Calu3 (cell line): ENCODE results near the gene PLXNA4. TPM values are rescaled to one million over a fixed set of nuclear protein-coding genes. Genes with fewer than 3 reads are reported as not detected.

Experiments used
- BruUV-seq: library from RNA; stranded (reverse); fragments of 400-500 nt; replicated peaks from 2 replicates; lab custom pipeline; 2021; lab: Mats Ljungman, UMichigan
- CTCF ChIA-PET: fragments of 300-600 bp; sonication (Branson Sonifier 250); formaldehyde crosslinking; loops from one replicate; lab custom pipeline; 2022; ENCODE audit warnings: antibody characterized with exemption; lab: Charles Lee
- DNase-seq: peaks from one replicate; pipeline ENCODE4 v3.0.0; 2022
- H3K27ac Mint-ChIP-seq: one replicate; pipeline ENCODE4 v1.8.0; 2022; ENCODE audit warnings: mixed read lengths; ENCODE audit not compliant: unreplicated experiment
- H3K27me3 Mint-ChIP-seq: one replicate; pipeline ENCODE4 v1.8.0; 2022; ENCODE audit warnings: mixed read lengths; ENCODE audit not compliant: unreplicated experiment
- H3K36me3 Mint-ChIP-seq: one replicate; pipeline ENCODE4 v1.8.0; 2022; ENCODE audit warnings: mild to moderate bottlenecking, moderate library complexity, mixed read lengths; ENCODE audit not compliant: insufficient read depth, unreplicated experiment
- H3K4me1 Mint-ChIP-seq: one replicate; pipeline ENCODE4 v1.8.0; 2022; ENCODE audit warnings: mild to moderate bottlenecking, low read depth, mixed read lengths; ENCODE audit not compliant: unreplicated experiment
- H3K4me3 Mint-ChIP-seq: one replicate; pipeline ENCODE4 v1.8.0; 2022; ENCODE audit warnings: mild to moderate bottlenecking, low read depth, moderate library complexity, mixed read lengths; ENCODE audit not compliant: unreplicated experiment
- H3K9me3 Mint-ChIP-seq: one replicate; pipeline ENCODE4 v1.8.0; 2022; ENCODE audit warnings: low read depth, mixed read lengths; ENCODE audit not compliant: unreplicated experiment
- CTCF ChIP-seq: fragments of 200-600 bp; IDR thresholded peaks from one replicate; pipeline ENCODE4 v1.8.0; 2022; ENCODE audit warnings: antibody characterized with exemption; ENCODE audit not compliant: unreplicated experiment
- intact Hi-C: fragments of 100-400 bp; cut with micrococcal nuclease; formaldehyde crosslinking; loops from one replicate; pipeline ENCODE4 v1.10.0; 2022; ENCODE audit not compliant: unreplicated experiment
- total RNA-seq: library from RNA; stranded (reverse); gene quantifications from 2 replicates; pipeline ENCODE4 v1.2.3, GENCODE V29; 2022

The PLXNA4 gene
- total RNA-seq, 1 experiment from 2014 or later = not detected

- no peak overlapping the region for H3K4me3 Mint-ChIP-seq
- H3K9me3 Mint-ChIP-seq = peaks cover 2% of the 10 kb centered on the region
- DNase-seq = no peak
- TF ChIP-seq CTCF = no peak
- H3K4me1 Mint-ChIP-seq = no peaks in the 10 kb centered on the region
- CTCF ChIA-PET = no interaction called here
- no peaks in the 10 kb centered on the region for H3K36me3 Mint-ChIP-seq
- no peak overlapping the region for H3K27ac Mint-ChIP-seq
- intact Hi-C loops = no loop called here
- BruUV-seq = no TSS peak
- peaks cover 75% of the 10 kb centered on the region for H3K27me3 Mint-ChIP-seq
Measured at GRCh38 chr7:132548489-132549078, 27.7 kb downstream of the PLXNA4 start.

GRCh38 chr7:132547821-132548220, 28.4 kb downstream of the PLXNA4 start:
- Mint-ChIP-seq H3K27me3 (peaks cover 80% of the 10 kb centered on the region), H3K36me3 (no peaks in the 10 kb centered on the region), H3K27ac (no peak overlapping the region), H3K4me3 (no peak overlapping the region), H3K9me3 (peaks cover 2% of the 10 kb centered on the region), H3K4me1 (no peaks in the 10 kb centered on the region)
- no peak for DNase-seq
- CTCF ChIA-PET = no interaction called here
- intact Hi-C loops = no loop called here
- no peak for TF ChIP-seq CTCF
- BruUV-seq = no TSS peak

- intact Hi-C loops = no loop called here
- Mint-ChIP-seq H3K4me1 (no peaks in the 10 kb centered on the region), H3K27me3 (peaks cover 75% of the 10 kb centered on the region), H3K9me3 (peaks cover 2% of the 10 kb centered on the region), H3K36me3 (no peaks in the 10 kb centered on the region), H3K27ac (no peak overlapping the region), H3K4me3 (no peak overlapping the region)
- BruUV-seq = no TSS peak
- TF ChIP-seq CTCF = no peak
- no peak for DNase-seq
- CTCF ChIA-PET = no interaction called here
Measured at GRCh38 chr7:132546366-132547127, 29.7 kb downstream of the PLXNA4 start.

GRCh38 chr7:132545756-132546155, 30.5 kb downstream of the PLXNA4 start:
- no peak for DNase-seq
- BruUV-seq = no TSS peak
- TF ChIP-seq CTCF = no peak
- Mint-ChIP-seq H3K27ac (no peak overlapping the region), H3K4me1 (no peaks in the 10 kb centered on the region), H3K27me3 (peaks cover 67% of the 10 kb centered on the region), H3K36me3 (no peaks in the 10 kb centered on the region), H3K4me3 (no peak overlapping the region), H3K9me3 (peaks cover 2% of the 10 kb centered on the region)
- CTCF ChIA-PET = no interaction called here
- intact Hi-C loops = no loop called here
